Left ventricle myocardium inferior (tissue), 1 donor: ENCODE data around the gene RALBP1. TPM values are rescaled to one million over a fixed set of nuclear protein-coding genes. Genes with fewer than 3 reads are reported as not detected.

Experiments
- DNase-seq: peaks from one replicate; pipeline ENCODE4 v3.0.0-alpha.2; 2020
- H3K27ac ChIP-seq: fragments of 200-600 bp; replicated peaks from 2 replicates; pipeline ENCODE4 v1.8.0; 2021
- H3K27me3 ChIP-seq: fragments of 200-600 bp; 2 replicates; pipeline ENCODE4 v1.8.0; 2021; ENCODE audit warnings: low read depth
- H3K36me3 ChIP-seq: fragments of 200-600 bp; 2 replicates; pipeline ENCODE4 v1.8.0; 2021
- H3K4me1 ChIP-seq: fragments of 200-600 bp; 2 replicates; pipeline ENCODE4 v1.8.0; 2021
- H3K4me3 ChIP-seq: fragments of 200-600 bp; 2 replicates; pipeline ENCODE4 v1.8.0; 2021; ENCODE audit warnings: mild to moderate bottlenecking, moderate library complexity
- H3K9me3 ChIP-seq: fragments of 200-600 bp; replicated peaks from 2 replicates; pipeline ENCODE4 v1.8.0; 2021
- CTCF ChIP-seq: fragments of 200-600 bp; IDR thresholded peaks from 2 replicates; pipeline ENCODE4 v1.8.0; 2021; ENCODE audit warnings: antibody characterized with exemption, mild to moderate bottlenecking, borderline replicate concordance
- intact Hi-C: fragments of 100-400 bp; cut with micrococcal nuclease; formaldehyde crosslinking; loops from one replicate; pipeline ENCODE4 v1.11.0; 2022
- total RNA-seq: library from RNA; stranded (reverse); fragmentation: NEBNext Ultra II Directional; extraction: Animal tissue kit (Norgen Biotek cat#: 25700); gene quantifications from one replicate; pipeline ENCODE4 v1.2.1, GENCODE V29; 2021
- donor health status: DM: no; HTN: yes; CAD: no; lungs with severe emphysema.

The RALBP1 gene
- total RNA-seq, 1 donor from 2014 or later = 46.2 TPM

- Histone ChIP-seq H3K36me3 (no peaks in the 10 kb centered on the region), H3K4me1 (peaks cover 17% of the 10 kb centered on the region), H3K4me3 (no peak overlapping the region), H3K27me3 (no peaks in the 10 kb centered on the region), H3K9me3 (no peaks in the 10 kb centered on the region), H3K27ac (peak overlapping the region; percentile 34)
- DNase-seq = no peak
- intact Hi-C loops = no loop called here
- TF ChIP-seq CTCF = no peak
Measured at GRCh38 chr18:9436206-9436929, 38.9 kb upstream of the RALBP1 start.

GRCh38 chr18:9437021-9437437 lies 38.3 kb upstream of the RALBP1 start:
- H3K27ac ChIP-seq = peak overlapping the region; percentile 34

GRCh38 chr18:9437672-9438071 lies 37.6 kb upstream of the RALBP1 start:
- intact Hi-C loops = no loop called here

More at GRCh38 chr18:9437021-9437437, 38.3 kb upstream of the RALBP1 start:
- no peak overlapping the region for H3K4me3 ChIP-seq
- no peaks in the 10 kb centered on the region for H3K9me3 ChIP-seq
- peaks cover 17% of the 10 kb centered on the region for H3K4me1 ChIP-seq
- TF ChIP-seq CTCF = no peak
- no peak for DNase-seq
- H3K27me3 ChIP-seq = no peaks in the 10 kb centered on the region
- no peaks in the 10 kb centered on the region for H3K36me3 ChIP-seq
- intact Hi-C loops = no loop called here

GRCh38 chr18:9441061-9441460 lies 34.3 kb upstream of the RALBP1 start:
- intact Hi-C loops = no loop called here
- H3K36me3 ChIP-seq = no peaks in the 10 kb centered on the region
- peaks cover 4% of the 10 kb centered on the region for H3K4me1 ChIP-seq
- TF ChIP-seq CTCF = no peak
- DNase-seq = no peak
- H3K9me3 ChIP-seq = no peaks in the 10 kb centered on the region
- no peaks in the 10 kb centered on the region for H3K27me3 ChIP-seq
- no peak overlapping the region for H3K4me3 ChIP-seq
- no peak overlapping the region for H3K27ac ChIP-seq

More at GRCh38 chr18:9437672-9438071, 37.6 kb upstream of the RALBP1 start:
- TF ChIP-seq CTCF = no peak
- Histone ChIP-seq H3K36me3 (no peaks in the 10 kb centered on the region), H3K9me3 (no peaks in the 10 kb centered on the region), H3K4me3 (no peak overlapping the region), H3K27ac (no peak overlapping the region), H3K27me3 (no peaks in the 10 kb centered on the region), H3K4me1 (peaks cover 17% of the 10 kb centered on the region)
- DNase-seq = no peak

GRCh38 chr18:9444549-9444948 lies 30.8 kb upstream of the RALBP1 start:
- TF ChIP-seq CTCF = no peak
- H3K4me3 ChIP-seq = no peak overlapping the region
- H3K9me3 ChIP-seq = peaks cover 15% of the 10 kb centered on the region
- H3K4me1 ChIP-seq = no peaks in the 10 kb centered on the region
- H3K36me3 ChIP-seq = no peaks in the 10 kb centered on the region
- peaks cover 7% of the 10 kb centered on the region for H3K27me3 ChIP-seq
- H3K27ac ChIP-seq = no peak overlapping the region
- no peak for DNase-seq
- intact Hi-C loops = no loop called here
